DMS 273 (cell line): Measurements from ENCODE around the gene LKAAEAR1.
A peak's percentile ranks its signal among the peaks of the same experiment; 100 is the strongest.

Experiments
- DNase-seq: peaks from one replicate; lab custom pipeline; 2025; ENCODE audit not compliant: unreplicated experiment; lab: John Stamatoyannopoulos, UW

Gene LKAAEAR1

GRCh38 chr20:64068386-64069208 lies 15.6 kb downstream of the LKAAEAR1 start:
- no peak for DNase-seq

GRCh38 chr20:64067733-64068307 lies 16.4 kb downstream of the LKAAEAR1 start:
- DNase-seq = no peak

- DNase-seq = no peak
Observed at GRCh38 chr20:64067005-64067632, 17.1 kb downstream of the LKAAEAR1 start.

- no peak for DNase-seq
Observed at GRCh38 chr20:64065974-64066343, 18.2 kb downstream of the LKAAEAR1 start.

GRCh38 chr20:64065062-64065973 lies 18.9 kb downstream of the LKAAEAR1 start:
- no peak for DNase-seq

- DNase-seq = no peak
Observed at GRCh38 chr20:64064145-64064698, 20.0 kb downstream of the LKAAEAR1 start.

- peak; percentile 46 for DNase-seq
Observed at GRCh38 chr20:64063389-64064144, 20.6 kb downstream of the LKAAEAR1 start.

- DNase-seq = peak; percentile 99
Observed at GRCh38 chr20:64062596-64063388, 21.4 kb downstream of the LKAAEAR1 start, which contains the start of gene TCEA2. Gene TCEA2, plus strand, starts transcription at chr20:64063198. Its CDS starts 115 bp downstream, at chr20:64063313.

GRCh38 chr20:64062276-64062595 lies 22.0 kb downstream of the LKAAEAR1 start:
- no peak for DNase-seq

GRCh38 chr20:64058536-64058935 lies 25.7 kb downstream of the LKAAEAR1 start:
- DNase-seq = no peak

GRCh38 chr20:64057628-64058498 lies 26.3 kb downstream of the LKAAEAR1 start:
- DNase-seq = peak; percentile 93

GRCh38 chr20:64056889-64057627 lies 27.1 kb downstream of the LKAAEAR1 start:
- no peak for DNase-seq

- no peak for DNase-seq
Observed at GRCh38 chr20:64056639-64056888, 27.6 kb downstream of the LKAAEAR1 start.

GRCh38 chr20:64055893-64056638 lies 28.1 kb downstream of the LKAAEAR1 start:
- DNase-seq = peak; percentile 86

- DNase-seq = peak; percentile 86
Observed at GRCh38 chr20:64055396-64055892, 28.8 kb downstream of the LKAAEAR1 start.

GRCh38 chr20:64053841-64054661 lies 30.1 kb downstream of the LKAAEAR1 start:
- DNase-seq = peak; percentile 75
